GM18868 (cell line): ENCODE results near the gene SMARCC2.

Source experiments
- ATAC-seq: cut with Tn5 transposase; IDR thresholded peaks from one replicate; pipeline ENCODE4 v1.9.1; 2021; ENCODE audit warnings: mild to moderate bottlenecking, moderate library complexity; ENCODE audit not compliant: unreplicated experiment

SMARCC2 gene

DNA sequence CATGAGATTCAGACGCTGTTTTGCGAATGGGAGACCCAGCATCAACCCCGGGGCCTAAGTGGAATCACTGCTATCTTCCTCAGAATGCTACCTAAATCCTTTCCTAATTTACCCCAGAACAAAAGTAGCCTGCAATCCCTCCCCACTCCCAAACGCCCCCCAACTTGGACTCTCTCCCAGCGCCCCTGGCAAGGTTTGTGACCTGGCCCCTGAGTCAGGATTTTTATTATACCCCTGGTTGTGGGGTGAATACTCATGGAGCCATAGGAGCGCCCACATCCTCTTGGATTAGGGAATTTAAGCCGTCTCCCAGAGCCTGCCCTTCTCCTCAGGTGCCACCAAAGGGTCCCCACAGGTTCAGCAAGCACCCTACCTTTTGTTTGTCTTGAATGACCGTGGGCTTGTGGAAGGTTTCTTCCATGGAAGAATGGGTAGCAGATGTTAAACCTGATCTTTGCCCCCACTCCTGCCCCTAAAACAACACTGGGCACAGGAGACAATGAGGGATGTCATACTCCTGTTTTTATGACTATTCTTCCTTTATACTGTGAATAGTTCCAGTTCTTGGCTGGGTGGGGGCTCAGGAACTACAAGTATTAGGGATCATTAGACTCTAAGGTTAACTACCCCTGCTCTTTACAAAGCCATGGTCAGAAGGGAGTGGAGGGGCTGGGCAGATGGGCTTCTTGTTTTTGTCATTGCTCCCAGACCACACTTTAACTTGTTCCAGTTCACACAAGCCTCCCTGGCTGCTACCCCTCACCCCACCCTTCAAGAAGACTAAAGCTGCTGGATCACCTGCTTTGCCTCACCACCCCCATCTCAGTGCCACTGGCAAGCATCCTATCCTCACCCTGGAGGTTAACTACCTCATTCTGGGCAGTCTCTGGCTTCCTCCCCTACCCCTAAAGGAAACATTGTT lies 36.3 kb downstream of the SMARCC2 start:
- no peak for ATAC-seq

DNA sequence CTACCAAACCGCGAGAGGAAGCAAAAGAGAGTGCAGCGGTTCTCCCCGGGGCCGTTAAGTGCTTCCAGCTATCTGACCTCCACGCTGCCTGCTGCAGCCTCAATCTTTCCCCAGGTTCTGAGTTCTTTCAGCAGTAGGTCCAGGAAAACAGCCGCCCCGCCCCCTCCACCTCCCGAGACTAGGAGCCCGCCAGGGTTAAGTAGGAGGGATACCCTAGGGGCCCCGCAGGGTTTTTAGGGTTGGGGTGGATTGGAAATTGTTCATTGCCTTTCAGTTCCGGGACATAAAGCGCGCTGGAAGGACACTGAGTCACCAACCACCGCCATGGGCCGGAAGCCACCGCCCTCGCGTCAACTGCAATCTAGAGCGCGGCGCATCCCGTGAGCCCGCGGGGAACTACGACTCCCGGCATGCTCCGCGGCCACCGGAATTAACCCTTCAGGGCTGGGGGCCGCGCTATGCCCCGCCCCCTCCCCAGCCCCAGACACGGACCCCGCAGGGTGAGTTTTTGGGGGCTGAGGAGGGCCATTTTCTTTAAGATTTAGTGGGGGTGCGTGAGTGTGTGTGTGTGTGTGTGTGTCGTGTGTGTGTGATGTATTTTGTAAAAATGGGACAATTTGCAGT lies 37.0 kb downstream of the SMARCC2 start, which contains the start of gene MYL6B:
TSS of gene MYL6B (plus strand) at position 456 of the 624 bp plus-strand sequence. CDS start 1,332 bp downstream, outside the sequence.
- peak; percentile 86 for ATAC-seq

DNA sequence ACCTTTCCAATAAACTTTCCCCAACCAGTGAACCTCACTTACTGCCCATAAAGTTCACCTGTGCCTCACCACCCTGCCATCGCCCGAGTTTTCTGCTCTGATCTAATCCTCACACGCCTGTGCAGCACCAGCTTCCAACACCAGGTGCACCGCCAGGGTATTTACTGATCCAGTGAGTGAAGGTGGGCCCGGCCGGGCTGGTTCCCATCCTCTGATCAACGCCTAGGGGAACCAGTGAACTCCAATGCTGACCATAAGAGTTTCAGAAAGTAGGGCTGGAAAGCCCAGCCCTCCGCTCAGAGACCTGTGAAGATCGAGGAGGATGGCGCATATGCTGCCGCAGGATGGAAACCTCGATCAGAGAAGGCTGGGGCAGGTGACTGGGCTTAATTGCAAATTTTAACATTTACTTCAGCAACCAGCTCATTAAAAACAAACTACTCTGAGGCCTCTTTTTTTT lies 37.6 kb downstream of the SMARCC2 start:
- peak; percentile 65 for ATAC-seq

DNA sequence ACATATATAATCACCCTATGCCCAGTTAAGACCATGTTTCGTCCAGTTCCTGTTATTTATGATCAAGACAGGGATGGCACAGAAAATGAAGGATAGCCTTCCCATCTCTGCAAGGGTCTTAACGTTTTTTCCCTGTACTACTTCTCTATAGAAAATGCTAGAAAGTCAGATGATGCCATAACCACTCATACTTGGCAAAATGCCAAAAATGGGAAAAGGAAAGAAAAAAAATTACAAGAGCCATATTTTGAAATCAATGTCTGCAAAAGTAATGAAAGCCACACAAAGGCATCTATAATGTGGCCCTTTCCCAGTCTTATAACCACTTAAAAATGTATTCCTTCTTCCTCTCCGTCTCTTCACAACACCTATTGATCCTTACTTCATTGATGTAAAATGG lies 38.7 kb downstream of the SMARCC2 start:
- no peak for ATAC-seq

DNA sequence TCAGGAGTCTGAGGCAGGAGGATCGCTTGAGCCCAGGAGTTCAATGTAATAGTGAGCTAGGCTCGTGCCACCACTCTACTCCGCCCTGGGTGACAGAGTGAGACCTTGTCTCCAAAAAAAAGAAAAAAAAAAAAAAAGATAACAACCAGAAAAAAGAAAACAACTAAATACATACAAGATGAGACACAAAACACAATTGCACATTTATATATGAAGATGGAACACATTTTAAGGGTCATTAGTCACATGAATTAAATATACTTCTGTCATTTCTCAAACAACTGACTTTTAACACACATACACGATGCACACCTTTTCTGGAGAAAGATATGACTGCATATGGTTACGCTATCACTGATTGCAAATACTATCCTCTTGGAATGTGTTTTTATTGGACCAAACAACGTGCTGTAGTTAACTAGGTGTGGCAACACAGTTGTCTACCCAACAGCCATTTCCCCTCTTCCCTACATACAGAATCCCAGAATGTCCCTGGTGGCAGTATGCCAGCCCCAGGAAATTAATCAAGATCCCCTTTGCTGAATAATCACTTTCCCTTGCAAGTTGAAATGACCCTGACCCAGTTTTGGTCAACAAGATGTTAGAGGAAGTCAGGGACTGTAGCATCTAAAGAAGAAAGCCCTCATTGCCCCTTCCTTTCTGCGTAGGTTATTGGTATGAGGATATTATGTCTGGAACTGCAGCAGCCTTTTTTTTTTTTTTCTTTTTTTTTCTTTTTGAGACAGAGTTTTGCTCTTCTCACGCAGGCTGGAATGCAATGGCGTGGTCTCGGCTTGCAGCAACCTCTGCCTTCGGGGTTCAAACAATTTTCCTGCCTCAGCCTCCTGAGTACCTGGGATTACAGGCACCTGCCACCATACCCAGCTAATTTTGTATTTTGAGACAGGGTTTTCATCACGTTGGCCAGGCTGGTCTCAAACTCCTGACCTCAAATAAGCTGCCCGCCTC lies 42.5 kb downstream of the SMARCC2 start:
- ATAC-seq = no peak

DNA sequence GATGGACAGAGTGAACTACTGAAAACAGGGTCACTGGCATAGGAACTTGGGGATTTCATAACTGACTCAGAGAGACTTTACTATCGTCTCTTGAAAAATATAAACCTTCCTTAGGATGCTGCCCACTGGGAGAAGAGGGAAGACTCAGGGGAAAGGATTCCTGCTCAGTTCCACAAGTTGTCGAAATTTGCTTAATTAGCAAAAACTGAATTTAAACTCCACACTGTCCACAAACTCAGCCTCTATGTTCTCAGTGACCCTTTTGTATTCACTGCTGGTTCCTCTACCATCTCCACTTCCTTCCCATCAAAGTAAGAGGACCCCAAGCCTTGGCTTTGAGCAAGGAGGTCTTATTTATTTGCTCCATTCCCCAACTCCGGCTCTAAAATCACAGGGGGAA lies 44.1 kb downstream of the SMARCC2 start:
- no peak for ATAC-seq

DNA sequence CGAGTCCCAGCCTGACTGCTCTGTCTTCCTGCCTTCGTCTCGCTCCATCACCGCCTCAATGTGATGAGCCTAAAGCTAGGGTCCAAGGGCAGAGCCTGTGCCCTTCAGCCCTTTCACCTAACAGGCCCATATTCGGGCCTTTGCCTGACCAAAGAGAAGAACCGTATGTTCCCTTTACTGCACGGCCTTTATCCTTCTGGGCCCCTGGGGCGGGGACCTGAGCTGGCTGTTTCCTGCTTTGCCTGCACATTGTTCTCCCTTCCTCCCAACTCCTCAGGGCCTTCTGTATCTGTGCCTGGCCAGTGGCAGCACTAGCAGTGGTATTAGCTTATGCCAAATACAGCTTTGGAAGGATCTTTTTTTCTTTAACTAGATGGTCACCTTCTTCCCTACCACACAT lies 45.4 kb downstream of the SMARCC2 start:
- ATAC-seq = no peak

DNA sequence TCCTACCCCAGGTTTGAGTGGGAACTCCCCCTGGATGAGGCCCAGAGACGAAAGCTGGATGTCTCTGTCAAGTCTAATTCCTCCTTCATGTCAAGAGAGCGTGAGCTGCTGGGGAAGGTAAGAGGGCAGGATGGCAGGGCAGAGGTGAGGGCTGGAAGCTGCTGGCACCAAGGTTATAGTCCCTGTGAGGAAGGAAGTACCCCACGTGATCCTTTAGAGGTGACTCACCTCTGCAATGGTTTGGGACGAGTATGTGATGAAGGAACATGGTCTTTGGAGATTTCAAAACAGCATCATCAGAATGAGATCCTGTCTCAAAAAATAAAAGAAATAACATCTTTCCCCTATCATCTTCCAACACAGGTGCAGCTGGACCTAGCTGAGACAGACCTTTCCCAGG lies 46.1 kb downstream of the SMARCC2 start:
- no peak for ATAC-seq

DNA sequence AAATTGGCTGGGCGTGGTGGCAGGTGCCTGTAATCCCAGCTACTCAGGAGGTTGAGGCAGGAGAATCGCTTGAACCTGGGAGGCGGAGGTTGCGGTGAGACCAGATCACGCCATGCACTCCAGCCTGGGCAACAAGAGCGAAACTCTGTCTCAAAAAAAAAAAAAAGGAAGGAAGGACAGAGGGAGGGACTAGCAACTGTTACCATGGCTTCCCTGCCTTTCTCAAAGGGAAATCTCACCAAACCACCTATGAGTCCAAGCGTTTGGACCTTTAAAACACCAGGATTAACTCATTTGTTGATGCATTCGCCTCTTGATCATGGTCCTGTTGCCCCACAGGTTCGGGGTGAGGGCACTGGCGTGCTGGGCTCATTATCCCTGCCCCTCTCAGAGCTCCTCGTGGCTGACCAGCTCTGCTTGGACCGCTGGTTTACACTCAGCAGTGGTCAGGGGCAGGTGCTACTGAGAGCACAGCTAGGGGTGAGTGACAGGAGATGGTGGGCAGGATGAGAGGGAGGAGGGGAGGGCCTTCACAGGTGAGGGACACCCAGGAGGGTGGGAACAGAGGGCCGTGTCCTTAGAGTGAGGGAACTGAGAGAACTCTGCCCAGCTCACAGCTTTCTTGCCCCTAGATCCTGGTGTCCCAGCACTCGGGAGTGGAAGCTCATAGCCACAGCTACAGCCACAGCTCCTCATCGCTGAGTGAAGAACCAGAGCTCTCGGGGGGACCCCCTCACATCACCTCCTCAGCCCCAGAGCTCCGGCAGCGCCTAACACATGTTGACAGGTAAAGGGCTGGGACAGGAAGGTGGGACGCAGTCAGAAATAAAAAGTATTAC lies 47.1 kb downstream of the SMARCC2 start:
- ATAC-seq = no peak

DNA sequence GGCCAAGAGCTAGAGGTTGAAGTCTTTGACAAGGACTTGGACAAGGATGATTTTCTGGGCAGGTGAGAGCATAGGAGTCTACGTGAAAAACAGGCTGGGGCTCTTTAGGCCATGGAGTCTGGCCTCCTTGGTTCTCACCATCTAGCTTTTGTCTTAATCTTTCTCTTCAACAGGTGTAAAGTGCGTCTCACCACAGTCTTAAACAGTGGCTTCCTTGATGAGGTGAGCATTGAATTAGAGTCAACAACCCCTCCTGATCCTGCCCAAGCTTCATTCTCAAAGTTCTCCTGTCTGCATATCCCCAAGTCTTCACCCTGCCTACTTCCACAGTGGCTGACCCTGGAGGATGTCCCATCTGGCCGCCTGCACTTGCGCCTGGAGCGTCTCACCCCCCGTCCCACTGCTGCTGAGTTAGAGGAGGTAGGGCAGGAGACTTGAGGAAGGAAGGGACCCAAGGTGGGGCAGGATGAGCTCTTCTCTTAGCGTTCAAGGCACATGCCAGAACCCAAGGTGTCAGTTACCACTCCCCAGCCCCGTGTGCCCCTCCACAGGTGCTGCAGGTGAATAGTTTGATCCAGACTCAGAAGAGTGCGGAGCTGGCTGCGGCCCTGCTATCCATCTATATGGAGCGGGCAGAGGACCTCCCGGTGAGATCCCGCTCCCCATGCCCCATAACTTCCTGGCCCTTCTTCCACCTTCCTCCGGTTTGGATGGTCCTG lies 51.3 kb downstream of the SMARCC2 start:
- ATAC-seq = no peak

DNA sequence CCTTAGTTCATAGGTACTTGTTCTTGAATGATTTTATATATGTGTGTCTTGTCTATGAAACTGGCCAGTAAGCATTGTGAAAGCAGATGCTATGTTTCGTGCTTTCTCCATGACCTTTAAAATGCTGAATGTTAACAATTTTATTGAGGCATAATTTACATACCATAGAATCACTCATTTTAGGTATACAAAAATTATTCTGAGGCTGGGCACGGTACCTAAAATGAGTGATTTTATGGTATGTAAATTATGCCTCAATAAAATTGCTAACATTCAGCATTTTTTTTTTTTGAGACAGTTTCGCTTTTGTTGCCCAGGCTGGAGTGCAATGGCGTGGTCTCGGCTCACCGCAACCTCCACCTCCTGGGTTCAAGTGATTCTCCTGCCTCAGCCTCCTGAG lies 54.4 kb downstream of the SMARCC2 start:
- ATAC-seq = no peak

DNA sequence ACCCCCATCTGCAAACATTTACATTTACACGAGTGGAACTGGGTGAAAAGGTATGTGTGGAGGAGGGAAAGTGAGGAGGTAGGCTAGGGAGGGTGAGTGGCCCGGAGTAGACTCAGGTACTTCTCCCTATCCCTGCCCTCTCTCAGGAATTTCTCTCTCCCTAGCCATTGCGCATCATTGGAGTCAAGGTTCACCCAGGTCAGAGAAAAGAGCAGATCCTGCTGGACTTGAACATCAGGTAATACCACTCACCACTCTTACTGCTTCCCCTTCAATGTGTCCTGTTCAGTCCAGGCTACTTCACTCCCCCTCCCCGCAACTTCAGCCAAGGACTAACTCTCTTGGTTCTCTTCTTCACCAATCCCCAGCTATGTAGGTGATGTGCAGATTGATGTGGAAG lies 58.4 kb downstream of the SMARCC2 start:
- ATAC-seq = no peak

DNA sequence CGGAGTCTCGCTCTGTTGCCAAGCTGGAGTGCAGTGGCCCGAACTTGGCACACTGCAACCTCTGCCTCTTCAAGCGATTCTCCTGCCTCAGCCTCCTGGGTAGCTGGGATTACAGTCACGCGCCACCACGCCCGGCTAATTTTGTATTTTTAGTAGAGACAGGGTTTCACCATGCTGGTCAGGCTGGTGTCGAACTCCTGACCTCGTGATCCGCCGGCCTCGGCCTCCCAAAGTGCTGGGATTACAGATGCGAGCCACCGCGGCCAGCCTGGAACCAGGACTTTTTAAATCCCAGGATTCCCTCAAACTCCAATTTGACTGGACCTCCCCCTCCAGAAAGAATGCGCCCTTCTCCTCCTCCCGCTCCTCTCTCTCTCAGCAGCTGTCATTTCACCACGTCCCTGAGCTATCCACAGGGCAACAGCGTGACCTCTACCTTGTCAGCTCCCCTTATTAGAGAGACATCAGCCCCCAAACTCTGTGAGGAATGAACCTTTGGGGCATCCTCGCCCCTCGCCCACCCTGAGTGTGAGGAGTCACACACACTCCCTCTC lies 59.3 kb downstream of the SMARCC2 start:
- no peak for ATAC-seq

DNA sequence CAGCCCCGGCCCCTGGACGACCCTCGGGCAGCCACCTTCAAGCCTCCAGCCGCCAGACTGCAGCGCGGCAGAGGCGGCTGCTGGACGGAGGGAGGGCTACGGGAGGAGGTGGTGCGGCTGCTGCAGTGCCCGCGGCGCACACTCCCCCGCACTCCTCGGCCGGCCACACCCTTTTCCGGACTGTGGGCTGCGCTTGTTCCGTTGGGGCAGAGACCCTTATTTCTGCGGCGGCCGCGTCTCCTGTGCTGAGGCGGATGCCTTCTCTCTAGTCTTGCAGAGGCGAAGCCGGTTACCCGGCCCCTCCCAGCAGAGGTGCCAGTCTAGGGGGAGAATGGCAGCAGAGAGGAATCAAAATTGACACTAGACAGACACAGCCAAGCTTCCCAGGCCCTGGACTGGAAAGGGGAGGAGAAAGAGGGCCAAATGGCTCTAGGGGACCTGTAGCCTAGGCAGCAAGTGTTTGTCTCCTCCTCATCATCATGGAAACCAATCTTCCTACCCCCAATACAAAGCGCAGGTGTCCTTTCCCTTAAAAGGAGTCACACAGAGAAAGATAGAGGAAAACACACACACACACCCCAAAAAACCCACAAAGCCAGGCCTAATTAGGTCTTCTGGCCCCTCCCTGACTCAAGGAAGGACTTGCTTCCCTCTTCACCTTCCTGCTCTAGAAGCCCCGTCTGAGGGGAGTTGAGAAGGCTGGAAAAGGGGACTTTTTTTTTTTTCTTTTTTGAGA lies 59.9 kb downstream of the SMARCC2 start:
- peak; percentile 28 for ATAC-seq

DNA sequence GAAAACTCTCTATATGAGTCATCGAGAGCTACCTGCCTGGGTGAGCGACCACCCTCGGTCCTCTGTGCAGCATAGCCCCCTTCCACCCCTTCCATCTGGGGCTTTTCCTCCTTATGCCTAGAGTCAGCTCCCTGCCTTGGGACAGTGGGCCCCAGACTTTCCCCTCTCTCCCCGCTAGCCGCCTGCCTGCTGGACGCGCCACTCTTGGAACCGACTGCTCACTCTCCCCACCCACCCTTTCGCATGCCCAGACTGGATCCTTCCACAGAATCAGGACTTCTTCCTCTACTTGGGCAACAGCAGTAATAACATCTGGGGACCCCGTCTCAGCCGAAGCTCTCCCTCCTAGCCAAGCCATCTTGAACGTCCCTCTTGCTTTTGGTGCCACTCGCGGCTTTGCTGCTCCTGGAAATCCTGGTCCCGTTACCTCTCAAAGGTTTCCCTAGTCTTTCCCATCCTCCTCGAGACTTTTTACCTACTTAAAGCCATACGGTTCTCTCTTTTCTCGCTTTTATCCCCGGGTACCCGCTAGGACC lies 60.5 kb downstream of the SMARCC2 start:
- ATAC-seq = no peak

DNA sequence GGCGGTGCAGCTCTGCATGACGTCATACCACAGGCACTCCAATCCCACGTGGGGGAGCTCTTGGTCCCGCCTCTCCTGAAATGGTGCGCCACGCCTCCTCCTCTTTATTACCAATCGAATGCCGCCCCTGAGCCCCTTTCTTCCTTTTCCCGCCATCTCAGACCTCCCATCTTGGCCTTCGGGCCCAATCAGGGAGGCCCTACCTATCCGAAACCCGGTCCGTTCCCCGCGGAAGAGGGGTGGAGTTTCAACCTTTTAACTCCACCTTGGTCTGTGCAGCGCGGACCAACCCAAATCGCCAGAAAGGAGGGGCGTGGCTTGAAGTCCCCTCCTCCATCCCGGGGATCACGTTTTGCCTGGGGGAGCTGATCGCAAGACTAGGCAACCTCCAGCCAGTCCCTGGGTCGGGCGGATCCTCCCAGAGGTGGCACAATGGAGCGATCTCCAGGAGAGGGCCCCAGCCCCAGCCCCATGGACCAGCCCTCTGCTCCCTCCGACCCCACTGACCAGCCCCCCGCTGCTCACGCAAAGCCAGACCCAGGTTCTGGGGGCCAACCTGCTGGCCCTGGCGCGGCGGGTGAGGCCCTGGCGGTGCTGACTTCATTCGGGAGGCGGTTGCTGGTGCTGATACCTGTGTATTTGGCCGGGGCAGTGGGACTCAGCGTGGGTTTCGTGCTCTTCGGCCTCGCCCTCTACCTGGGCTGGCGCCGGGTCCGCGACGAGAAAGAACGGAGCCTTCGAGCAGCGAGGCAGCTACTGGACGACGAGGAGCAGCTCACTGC lies 61.2 kb downstream of the SMARCC2 start, which contains the start of gene ESYT1:
TSS of gene ESYT1 (plus strand) at position 380 of the 782 bp plus-strand sequence. CDS start at position 433, 53 bp downstream.
- ATAC-seq = peak; percentile 88

DNA sequence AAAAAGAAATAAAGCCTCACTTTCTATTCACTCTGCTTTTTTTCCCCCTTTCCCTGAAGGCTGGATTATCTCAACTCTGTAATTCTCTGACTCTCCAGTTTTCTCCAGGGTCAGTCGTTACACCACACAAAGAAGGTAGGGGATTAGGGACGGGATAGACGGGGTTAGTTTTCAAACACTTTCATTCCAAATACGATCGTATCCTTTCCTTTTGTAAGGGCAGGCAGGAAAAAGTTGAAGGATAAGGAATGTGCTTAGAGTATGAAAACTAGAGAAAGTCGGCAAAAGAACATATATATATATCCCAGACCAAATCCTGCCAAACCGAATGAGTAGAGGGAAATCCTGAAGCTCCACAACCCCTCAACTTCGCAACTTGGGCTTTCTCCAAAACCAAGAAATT lies 61.8 kb downstream of the SMARCC2 start:
- ATAC-seq = no peak
